ENCODE results near the gene UBXN1.

DNA sequence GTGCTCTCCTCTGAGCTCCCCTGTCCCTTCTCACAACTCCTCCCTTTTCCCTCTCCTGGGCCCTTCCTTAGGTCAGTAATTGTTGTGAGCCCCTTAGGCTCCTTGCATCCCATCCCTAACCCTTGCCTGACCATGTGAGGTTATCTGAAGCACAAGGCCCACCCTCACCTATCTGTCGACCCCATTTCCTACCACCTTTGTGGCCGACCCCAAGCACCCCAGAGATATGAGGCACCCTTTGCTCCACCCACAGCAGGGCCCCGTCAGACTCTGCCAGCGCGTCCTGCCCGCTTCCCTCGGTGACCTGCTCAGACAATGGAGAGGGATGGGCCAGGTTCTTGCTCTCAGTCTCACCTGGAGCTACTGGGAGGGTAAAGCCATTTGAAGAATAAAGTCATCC is 29.9 kb upstream of the UBXN1 start:
- TF ChIP-seq POLR2AphosphoS5 (IDR thresholded peaks at IDR 0.05; ENCODE audit: low read depth, low read length) (no peak), POLR2A (IDR thresholded peaks at IDR 0.05; ENCODE audit: low read depth, low read length) (no peak)
